Trophoblast cell (in vitro differentiated cells and primary cell): ENCODE measurements around the gene BLOC1S6.
"Not testable (repeated sequence)": the region's sequence is repeated elsewhere in the genome, so short reads cannot be mapped to it uniquely, and the experiment has no call there.

ENCODE experiments used
- DNase-seq, 2 donors: peaks; one replicate each; pipeline ENCODE4 v3.0.0-alpha.2; 2016
- H2AFZ ChIP-seq: 2 replicates; pipeline ENCODE4 v1.6.1; 2013; ENCODE audit warnings: low read length, moderate library complexity, mild to moderate bottlenecking; ENCODE audit not compliant: insufficient read depth, poor library complexity
- H2AK5ac ChIP-seq: 2 replicates; pipeline ENCODE4 v1.6.1; 2013; ENCODE audit warnings: mild to moderate bottlenecking, low read length
- H2BK120ac ChIP-seq: 2 replicates; pipeline ENCODE4 v1.6.1; 2013; ENCODE audit warnings: low read length, mild to moderate bottlenecking, moderate library complexity; ENCODE audit not compliant: insufficient read depth, poor library complexity
- H2BK12ac ChIP-seq: 2 replicates; pipeline ENCODE4 v1.6.1; 2013; ENCODE audit warnings: mild to moderate bottlenecking, low read length, moderate library complexity
- H2BK5ac ChIP-seq: 2 replicates; pipeline ENCODE4 v1.6.1; 2013; ENCODE audit warnings: low read length, low read depth, moderate library complexity, mild to moderate bottlenecking; ENCODE audit not compliant: poor library complexity
- H3K14ac ChIP-seq: 2 replicates; pipeline ENCODE4 v1.6.1; 2013; ENCODE audit warnings: mild to moderate bottlenecking, low read length
- H3K18ac ChIP-seq: 2 replicates; pipeline ENCODE4 v1.6.1; 2013; ENCODE audit warnings: mild to moderate bottlenecking, low read length
- H3K23ac ChIP-seq: 2 replicates; pipeline ENCODE4 v1.6.1; 2013; ENCODE audit warnings: low read length
- H3K27ac ChIP-seq: 2 replicates; pipeline ENCODE4 v1.5.1; 2013; ENCODE audit warnings: low read depth, mild to moderate bottlenecking, inconsistent platforms, low read length, moderate library complexity
- H3K27me3 ChIP-seq: 2 replicates; pipeline ENCODE4 v1.6.1; 2013; ENCODE audit warnings: inconsistent platforms, mild to moderate bottlenecking, low read length, moderate library complexity; ENCODE audit not compliant: insufficient read depth
- H3K36me3 ChIP-seq, 2 experiments: 1 replicate in 1 of 2; 2 replicates in 1 of 2; pipeline ENCODE4 v1.6.1; 2013; ENCODE audit warnings: low read length in 2 of 2, mild to moderate bottlenecking in 2 of 2, moderate library complexity in 1 of 2; ENCODE audit not compliant: insufficient read depth in 2 of 2, control insufficient read depth in 1 of 2
- H3K4ac ChIP-seq: 2 replicates; pipeline ENCODE4 v1.6.1; 2013; ENCODE audit warnings: low read depth, mild to moderate bottlenecking, low read length, moderate library complexity
- H3K4me1 ChIP-seq, 2 experiments: 1 replicate in 1 of 2; 2 replicates in 1 of 2; pipeline ENCODE4 v1.6.1; 2013; ENCODE audit warnings: low read length in 2 of 2, mild to moderate bottlenecking in 2 of 2, moderate library complexity in 1 of 2; ENCODE audit not compliant: insufficient read depth in 2 of 2, control insufficient read depth in 1 of 2
- H3K4me2 ChIP-seq: 2 replicates; pipeline ENCODE4 v1.6.1; 2013; ENCODE audit warnings: inconsistent platforms, mild to moderate bottlenecking, low read length, moderate library complexity
- H3K4me3 ChIP-seq: 2 replicates; pipeline ENCODE4 v1.5.1; 2013; ENCODE audit warnings: mild to moderate bottlenecking, low read depth, low read length, inconsistent platforms
- H3K79me1 ChIP-seq: one replicate; pipeline ENCODE4 v1.6.1; 2013; ENCODE audit warnings: low read length
- H3K79me2 ChIP-seq: 2 replicates; pipeline ENCODE4 v1.6.1; 2013; ENCODE audit warnings: low read length, mild to moderate bottlenecking; ENCODE audit not compliant: control insufficient read depth, insufficient read depth, poor library complexity
- H3K9ac ChIP-seq: 2 replicates; pipeline ENCODE4 v1.6.1; 2013; ENCODE audit warnings: mild to moderate bottlenecking, low read length
- H3K9me3 ChIP-seq: 2 replicates; pipeline ENCODE4 v1.6.1; 2013; ENCODE audit warnings: low read depth, mild to moderate bottlenecking, control low read depth, inconsistent platforms, low read length; ENCODE audit not compliant: insufficient read depth
- H4K12ac ChIP-seq: 2 replicates; pipeline ENCODE4 v1.6.1; 2013; ENCODE audit warnings: low read depth, mild to moderate bottlenecking, low read length, moderate library complexity
- H4K8ac ChIP-seq: 2 replicates; pipeline ENCODE4 v1.6.1; 2013; ENCODE audit warnings: low read depth, mild to moderate bottlenecking, low read length, moderate library complexity
- H4K91ac ChIP-seq: one replicate; pipeline ENCODE4 v1.6.1; 2013; ENCODE audit warnings: low read depth, mild to moderate bottlenecking, low read length, moderate library complexity
- WGBS: extraction: QIAGEN DNeasy Blood & Tissue Kit; methylation state at CpG from one replicate; pipeline ENCODE4 v1.1.7; 2013; ENCODE audit warnings: missing lambda C conversion rate; ENCODE audit not compliant: insufficient read length, insufficient coverage; ENCODE audit errors: extremely low coverage; 5-methylcytosine and 5-hydroxymethylcytosine counted together

Gene BLOC1S6

GRCh38 chr15:45646220-45646619 is 59.0 kb downstream of the BLOC1S6 start:
- Histone ChIP-seq H2AK5ac (no peak overlapping the region), H3K27me3 (no peaks in the 10 kb centered on the region), H3K14ac (no peak overlapping the region), H3K18ac (no peak overlapping the region), H3K27ac (no peak overlapping the region), H2BK120ac (no peak overlapping the region), H3K79me2 (no peaks in the 10 kb centered on the region), H3K9ac (no peak overlapping the region), H3K4me1 (peaks cover 3 to 8% of the 10 kb centered on the region in 2 experiments), H3K79me1 (no peaks in the 10 kb centered on the region), H4K91ac (no peak overlapping the region), H4K12ac (no peak overlapping the region), H3K23ac (no peak overlapping the region), H3K4ac (no peak overlapping the region), H3K9me3 (peaks cover 3% of the 10 kb centered on the region), H3K36me3 (no peaks in the 10 kb centered on the region), H2BK12ac (no peak overlapping the region), H3K4me2 (no peak overlapping the region), H2BK5ac (no peak overlapping the region), H4K8ac (no peak overlapping the region), H3K4me3 (no peak overlapping the region), H2AFZ (no peak overlapping the region)
- no peak for DNase-seq
- no CpG with 5 or more reads among the region's 3 CpGs for WGBS

GRCh38 chr15:45647828-45648227 is 60.6 kb downstream of the BLOC1S6 start:
- no peak overlapping the region for H2AK5ac ChIP-seq
- peaks cover 3 to 7% of the 10 kb centered on the region in 2 experiments for H3K4me1 ChIP-seq
- H3K4me3 ChIP-seq: no peak overlapping the region
- H2BK12ac ChIP-seq: no peak overlapping the region
- H4K12ac ChIP-seq: no peak overlapping the region
- no peak overlapping the region for H3K4me2 ChIP-seq
- H4K8ac ChIP-seq: no peak overlapping the region
- no peak overlapping the region for H2BK5ac ChIP-seq
- no peak for DNase-seq
- H3K27ac ChIP-seq: no peak overlapping the region
- no peaks in the 10 kb centered on the region for H3K27me3 ChIP-seq
- H3K18ac ChIP-seq: no peak overlapping the region
- no peak overlapping the region for H3K4ac ChIP-seq
- H3K79me2 ChIP-seq: no peaks in the 10 kb centered on the region
- H4K91ac ChIP-seq: no peak overlapping the region
- no peak overlapping the region for H3K14ac ChIP-seq
- H3K79me1 ChIP-seq: no peaks in the 10 kb centered on the region
- no CpG with 5 or more reads among the region's 6 CpGs for WGBS
- peaks cover 3% of the 10 kb centered on the region for H3K9me3 ChIP-seq
- H3K23ac ChIP-seq: no peak overlapping the region
- no peak overlapping the region for H2BK120ac ChIP-seq
- no peak overlapping the region for H2AFZ ChIP-seq
- no peaks in the 10 kb centered on the region for H3K36me3 ChIP-seq
- no peak overlapping the region for H3K9ac ChIP-seq

- Histone ChIP-seq H2AFZ (no peak overlapping the region), H3K4me3 (no peak overlapping the region), H3K36me3 (no peaks in the 10 kb centered on the region), H3K18ac (no peak overlapping the region), H3K14ac (no peak overlapping the region), H2BK120ac (no peak overlapping the region), H3K4me2 (peak overlapping the region; percentile 24), H3K27me3 (no peaks in the 10 kb centered on the region), H3K9me3 (peaks cover 3% of the 10 kb centered on the region), H3K79me2 (no peaks in the 10 kb centered on the region), H2BK12ac (no peak overlapping the region), H2BK5ac (no peak overlapping the region), H3K27ac (peak overlapping the region; percentile 32), H2AK5ac (no peak overlapping the region), H3K4ac (no peak overlapping the region), H3K4me1 (peaks cover 3 to 7% of the 10 kb centered on the region in 2 experiments), H4K8ac (no peak overlapping the region), H4K91ac (no peak overlapping the region), H3K79me1 (no peaks in the 10 kb centered on the region), H4K12ac (no peak overlapping the region), H3K9ac (peak overlapping the region; percentile 72), H3K23ac (no peak overlapping the region)
- DNase-seq: peak; percentile 25 to 55
- no CpG with 5 or more reads among the region's 4 CpGs for WGBS
Observed at GRCh38 chr15:45648521-45649200, 61.5 kb downstream of the BLOC1S6 start.

- H4K8ac ChIP-seq: not testable (repeated sequence)
- WGBS: no CpG with 5 or more reads among the region's 11 CpGs
Observed at GRCh38 chr15:45650007-45650406, 62.8 kb downstream of the BLOC1S6 start.

More at GRCh38 chr15:45650007-45650406, 62.8 kb downstream of the BLOC1S6 start:
- H3K9ac ChIP-seq, H3K79me2 ChIP-seq, H4K91ac ChIP-seq, H3K27me3 ChIP-seq, H3K4me2 ChIP-seq, H2BK12ac ChIP-seq, H2AFZ ChIP-seq, H3K4me1 ChIP-seq, H2AK5ac ChIP-seq, H3K14ac ChIP-seq, H3K18ac ChIP-seq, H3K27ac ChIP-seq, H3K23ac ChIP-seq, H3K9me3 ChIP-seq, H4K12ac ChIP-seq, H3K4ac ChIP-seq, H2BK5ac ChIP-seq, H2BK120ac ChIP-seq, H3K36me3 ChIP-seq, H3K79me1 ChIP-seq, H3K4me3 ChIP-seq: not testable (repeated sequence)
- DNase-seq: peak in 1 of 2 donors; percentile 18
